ENCODE data around the gene AGRP.

DNA sequence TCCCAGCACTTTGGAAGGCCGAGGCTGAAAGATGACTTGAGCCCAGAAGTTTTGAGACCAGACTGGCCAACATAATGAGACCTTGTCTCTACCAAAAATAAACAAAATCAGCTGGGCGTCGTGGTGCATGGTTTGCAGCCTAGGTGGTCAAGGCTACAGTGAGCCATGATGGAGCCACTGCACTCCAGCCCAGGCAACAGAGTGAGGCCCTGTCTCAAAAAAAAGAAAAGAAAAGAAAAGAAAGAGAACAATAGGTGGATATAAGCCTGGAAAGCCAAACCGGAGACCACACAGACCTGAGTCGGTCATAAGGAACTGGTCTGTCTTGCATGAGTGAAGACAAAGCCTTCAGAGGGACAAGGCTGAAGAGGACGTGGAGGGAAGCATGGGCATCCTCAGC, 16.8 kb downstream of the AGRP start:
- TF ChIP-seq EZH2 (IDR thresholded peaks at IDR 0.05; ENCODE audit: insufficient read depth, low read length): no peak
- TF ChIP-seq, protein P1, sequence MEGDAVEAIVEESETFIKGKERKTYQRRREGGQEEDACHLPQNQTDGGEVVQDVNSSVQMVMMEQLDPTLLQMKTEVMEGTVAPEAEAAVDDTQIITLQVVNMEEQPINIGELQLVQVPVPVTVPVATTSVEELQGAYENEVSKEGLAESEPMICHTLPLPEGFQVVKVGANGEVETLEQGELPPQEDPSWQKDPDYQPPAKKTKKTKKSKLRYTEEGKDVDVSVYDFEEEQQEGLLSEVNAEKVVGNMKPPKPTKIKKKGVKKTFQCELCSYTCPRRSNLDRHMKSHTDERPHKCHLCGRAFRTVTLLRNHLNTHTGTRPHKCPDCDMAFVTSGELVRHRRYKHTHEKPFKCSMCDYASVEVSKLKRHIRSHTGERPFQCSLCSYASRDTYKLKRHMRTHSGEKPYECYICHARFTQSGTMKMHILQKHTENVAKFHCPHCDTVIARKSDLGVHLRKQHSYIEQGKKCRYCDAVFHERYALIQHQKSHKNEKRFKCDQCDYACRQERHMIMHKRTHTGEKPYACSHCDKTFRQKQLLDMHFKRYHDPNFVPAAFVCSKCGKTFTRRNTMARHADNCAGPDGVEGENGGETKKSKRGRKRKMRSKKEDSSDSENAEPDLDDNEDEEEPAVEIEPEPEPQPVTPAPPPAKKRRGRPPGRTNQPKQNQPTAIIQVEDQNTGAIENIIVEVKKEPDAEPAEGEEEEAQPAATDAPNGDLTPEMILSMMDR (IDR thresholded peaks at IDR 0.05; ENCODE audit: insufficient read depth, low read depth, low read length): no peak
